WERI-Rb-1 (cell line): ENCODE measurements around the gene MORF4L2.

Experiments
- DNase-seq: peaks from one replicate; pipeline ENCODE4 v3.0.0-alpha.2; 2020
- H3K27ac ChIP-seq: fragments of 250-450 bp; sonication (Bioruptor Pico); 2 replicates; pipeline ENCODE4 v1.5.1; 2020; ENCODE audit warnings: mild to moderate bottlenecking, moderate library complexity
- H3K27me3 ChIP-seq: fragments of 250-450 bp; sonication (Bioruptor Pico); 2 replicates; pipeline ENCODE4 v1.5.1; 2021; ENCODE audit warnings: mild to moderate bottlenecking, low read depth, moderate library complexity; ENCODE audit not compliant: insufficient read depth, severe bottlenecking
- H3K36me3 ChIP-seq: fragments of 250-450 bp; sonication (Bioruptor Pico); 2 replicates; pipeline ENCODE4 v1.5.1; 2020; ENCODE audit warnings: mild to moderate bottlenecking, moderate library complexity
- H3K4me3 ChIP-seq: 2 replicates; pipeline ENCODE4 v1.5.1; 2011; ENCODE audit warnings: low read depth, mild to moderate bottlenecking, control low read depth, low read length
- H3K9me3 ChIP-seq: fragments of 250-450 bp; sonication (Bioruptor Pico); 2 replicates; pipeline ENCODE4 v1.5.1; 2021; ENCODE audit warnings: mild to moderate bottlenecking, moderate library complexity; ENCODE audit not compliant: severe bottlenecking
- TF ChIP-seq, protein P1 (sequence below): IDR thresholded peaks from 2 replicates; pipeline ENCODE4 v1.5.1; 2011; ENCODE audit warnings: low read depth, mild to moderate bottlenecking, control low read depth, inconsistent platforms, low read length

MORF4L2 gene

DNA sequence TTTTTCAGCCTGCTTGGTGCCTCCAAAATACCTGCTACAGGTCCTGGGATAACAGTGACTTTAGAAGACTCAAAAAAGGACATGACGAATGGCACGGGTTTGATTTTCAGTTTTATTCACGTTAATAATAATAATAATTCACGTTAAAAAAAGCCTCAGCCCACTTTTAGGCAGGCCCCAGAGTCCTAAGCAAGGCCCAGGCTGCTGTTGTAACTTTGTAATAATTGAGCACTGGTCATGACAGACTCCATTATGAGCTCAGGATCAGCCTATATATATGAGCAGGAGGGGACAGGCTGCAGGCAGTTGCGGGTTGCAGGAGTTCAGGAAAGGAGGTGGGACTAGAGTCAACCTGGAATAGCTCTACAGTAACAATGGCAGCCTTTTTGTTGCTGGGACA lies 24.1 kb upstream of the MORF4L2 start, which contains the start of gene TMEM31:
TMEM31 (plus strand) TSS at position 301 of the 400 bp plus-strand sequence. CDS start 1,350 bp downstream, outside the sequence.
- TF ChIP-seq, protein P1, sequence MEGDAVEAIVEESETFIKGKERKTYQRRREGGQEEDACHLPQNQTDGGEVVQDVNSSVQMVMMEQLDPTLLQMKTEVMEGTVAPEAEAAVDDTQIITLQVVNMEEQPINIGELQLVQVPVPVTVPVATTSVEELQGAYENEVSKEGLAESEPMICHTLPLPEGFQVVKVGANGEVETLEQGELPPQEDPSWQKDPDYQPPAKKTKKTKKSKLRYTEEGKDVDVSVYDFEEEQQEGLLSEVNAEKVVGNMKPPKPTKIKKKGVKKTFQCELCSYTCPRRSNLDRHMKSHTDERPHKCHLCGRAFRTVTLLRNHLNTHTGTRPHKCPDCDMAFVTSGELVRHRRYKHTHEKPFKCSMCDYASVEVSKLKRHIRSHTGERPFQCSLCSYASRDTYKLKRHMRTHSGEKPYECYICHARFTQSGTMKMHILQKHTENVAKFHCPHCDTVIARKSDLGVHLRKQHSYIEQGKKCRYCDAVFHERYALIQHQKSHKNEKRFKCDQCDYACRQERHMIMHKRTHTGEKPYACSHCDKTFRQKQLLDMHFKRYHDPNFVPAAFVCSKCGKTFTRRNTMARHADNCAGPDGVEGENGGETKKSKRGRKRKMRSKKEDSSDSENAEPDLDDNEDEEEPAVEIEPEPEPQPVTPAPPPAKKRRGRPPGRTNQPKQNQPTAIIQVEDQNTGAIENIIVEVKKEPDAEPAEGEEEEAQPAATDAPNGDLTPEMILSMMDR, result no peak
- H3K9me3 ChIP-seq, result no peaks in the 10 kb centered on the region
- H3K27me3 ChIP-seq, result peaks cover 13% of the 10 kb centered on the region
- no peaks in the 10 kb centered on the region for H3K36me3 ChIP-seq
- no peak within 1 kb of the TSS for H3K27ac ChIP-seq
- no peak for DNase-seq
- no peak within 1 kb of the TSS for H3K4me3 ChIP-seq

DNA sequence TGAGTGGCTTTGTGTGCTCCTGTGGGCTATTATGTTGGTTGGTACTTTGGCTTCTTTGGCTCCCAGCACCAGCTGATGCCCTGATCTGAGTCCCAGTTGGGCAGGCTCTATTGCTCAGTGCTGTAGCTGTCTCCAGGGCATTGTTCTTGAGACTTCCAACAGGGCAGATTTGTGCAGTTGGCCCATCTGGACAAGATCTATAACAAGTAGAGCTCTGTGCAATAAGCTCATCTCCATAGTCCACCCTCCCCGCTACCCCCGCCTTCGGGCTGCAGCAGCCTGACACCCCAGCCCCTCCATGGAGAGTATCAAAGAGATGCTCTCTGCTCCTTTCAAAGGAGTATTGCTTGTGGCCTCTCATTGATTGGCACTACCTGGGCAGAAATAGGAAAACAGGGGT lies 18.4 kb upstream of the MORF4L2 start:
- Histone ChIP-seq H3K27ac (peak overlapping the region; percentile 44), H3K9me3 (no peaks in the 10 kb centered on the region), H3K36me3 (no peaks in the 10 kb centered on the region), H3K4me3 (no peak overlapping the region), H3K27me3 (peaks cover 6% of the 10 kb centered on the region)
- TF ChIP-seq, protein P1, result no peak
- DNase-seq, result peak; percentile 53

DNA sequence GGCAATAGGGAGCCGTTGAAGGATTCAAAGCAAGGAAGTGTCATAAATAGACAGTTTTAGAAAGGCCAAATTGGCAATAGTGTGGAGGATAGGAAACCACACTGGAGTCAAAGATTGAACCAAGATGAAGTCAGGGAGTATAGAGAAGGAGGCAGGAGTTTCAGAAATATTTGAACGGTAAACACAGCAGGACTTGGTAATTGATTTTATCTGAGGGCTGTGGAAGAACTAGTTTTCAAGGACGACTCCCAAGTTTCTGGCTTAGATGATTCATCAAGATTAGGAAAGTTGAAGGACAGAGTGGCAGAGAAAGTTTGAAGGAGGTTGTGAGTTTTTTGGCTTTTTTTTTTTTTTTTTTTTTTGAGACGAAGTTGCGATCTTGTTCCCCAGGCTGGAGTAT lies 12.7 kb upstream of the MORF4L2 start:
- Histone ChIP-seq H3K9me3 (no peaks in the 10 kb centered on the region), H3K36me3 (no peaks in the 10 kb centered on the region), H3K27me3 (peaks cover 3% of the 10 kb centered on the region), H3K4me3 (no peak overlapping the region), H3K27ac (no peak overlapping the region)
- TF ChIP-seq, protein P1, result no peak
- DNase-seq, result no peak

DNA sequence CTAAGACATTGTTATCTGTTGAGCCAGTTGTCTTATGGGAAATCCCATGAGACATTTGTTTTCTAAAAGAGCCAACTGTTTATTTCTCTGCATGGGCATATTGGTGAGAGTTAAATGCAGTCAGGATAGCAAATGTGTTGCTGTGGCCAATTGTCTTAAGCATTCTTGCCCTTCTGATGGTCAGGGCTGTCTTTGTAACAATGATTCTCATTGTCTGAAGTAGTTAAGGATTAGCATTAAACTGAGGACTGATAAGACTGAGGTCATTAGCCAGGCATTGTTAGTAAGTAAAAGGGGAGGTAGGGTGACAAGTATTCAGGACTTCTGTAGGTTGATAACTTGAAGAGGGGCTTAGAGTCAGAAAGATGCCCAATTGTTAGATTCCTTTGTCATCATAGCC lies 11.2 kb upstream of the MORF4L2 start:
- peaks cover 7% of the 10 kb centered on the region for H3K27me3 ChIP-seq
- DNase-seq, result no peak
- no peak overlapping the region for H3K27ac ChIP-seq
- TF ChIP-seq, protein P1, result no peak
- no peaks in the 10 kb centered on the region for H3K9me3 ChIP-seq
- H3K36me3 ChIP-seq, result no peaks in the 10 kb centered on the region
- no peak overlapping the region for H3K4me3 ChIP-seq

DNA sequence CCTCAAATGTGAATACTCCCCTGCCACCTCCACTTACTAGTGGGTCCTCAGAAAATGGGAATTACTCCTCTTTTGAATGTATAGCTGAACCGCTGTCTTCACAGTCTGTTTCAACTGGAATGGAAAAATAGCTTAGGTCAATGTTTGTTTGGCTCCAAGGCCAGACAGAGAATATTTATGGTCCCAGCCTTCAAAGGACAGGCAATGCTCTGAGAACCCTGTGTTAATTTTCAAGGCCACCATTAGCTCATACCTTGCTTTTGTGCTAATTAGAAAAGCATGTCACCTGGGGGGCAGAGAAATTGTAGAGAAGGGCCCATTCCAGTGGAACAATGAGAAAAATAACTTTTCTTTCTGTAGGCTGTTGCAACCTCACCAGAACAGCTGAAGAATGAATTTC lies 4.6 kb upstream of the MORF4L2 start:
- DNase-seq, result no peak
- H3K27me3 ChIP-seq, result peaks cover 7% of the 10 kb centered on the region

DNA sequence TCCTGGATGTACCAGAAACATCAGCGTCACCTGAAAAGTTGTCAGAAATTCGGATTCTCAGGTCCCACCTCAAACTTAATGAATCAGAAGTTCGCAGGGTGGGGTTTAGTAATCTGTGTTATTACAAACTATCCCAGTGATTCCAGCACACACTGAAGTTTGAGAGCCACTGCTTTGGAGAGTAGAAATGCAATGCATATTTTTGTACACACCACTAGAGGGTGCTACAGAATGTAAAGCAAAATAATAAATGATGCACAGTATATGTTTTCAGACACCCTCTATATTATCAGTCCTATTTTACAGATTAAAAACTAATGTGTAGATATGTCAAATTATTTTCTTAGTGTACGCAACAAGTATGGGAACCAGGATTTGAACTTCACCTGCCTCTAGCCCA lies 2.4 kb upstream of the MORF4L2 start:
- no peak overlapping the region for H3K4me3 ChIP-seq
- TF ChIP-seq, protein P1, result peak; percentile 38; the same call in 1 of the 2 replicates
- H3K27ac ChIP-seq, result no peak overlapping the region
- no peak for DNase-seq
- peaks cover 7% of the 10 kb centered on the region for H3K27me3 ChIP-seq
- no peaks in the 10 kb centered on the region for H3K9me3 ChIP-seq
- peaks cover 11% of the 10 kb centered on the region for H3K36me3 ChIP-seq

More for the DNA sequence above, 4.6 kb upstream of the MORF4L2 start:
- Histone ChIP-seq H3K9me3 (no peaks in the 10 kb centered on the region), H3K27ac (no peak overlapping the region), H3K36me3 (no peaks in the 10 kb centered on the region), H3K4me3 (no peak overlapping the region)
- TF ChIP-seq, protein P1, result no peak
